B cell (primary cell): ENCODE results near the gene XCL2. TPM values are rescaled to one million over a fixed set of nuclear protein-coding genes. Genes with fewer than 3 reads are reported as not detected.

Experiments used
- ATAC-seq: fragments of 200-7000 bp; cut with Tn5 transposase; one replicate; pipeline ENCODE4 v1.10.0; 2021; ENCODE audit warnings: low read depth, mild to moderate bottlenecking, moderate number of reproducible peaks, moderate library complexity
- CTCF ChIA-PET: fragments of 350-600 bp; sonication (Branson Sonifier 250); formaldehyde crosslinking; loops from one replicate; lab custom pipeline; 2021; ENCODE audit warnings: antibody characterized with exemption, inconsistent platforms; lab: Charles Lee
- POLR2A ChIA-PET: fragments of 350-600 bp; sonication (Branson Sonifier 250); formaldehyde crosslinking; loops from one replicate; lab custom pipeline; 2021; ENCODE audit warnings: antibody characterized with exemption; lab: Charles Lee
- DNase-seq: peaks from one replicate; pipeline ENCODE4 v3.0.0; 2013
- H2AFZ ChIP-seq: 2 replicates; pipeline ENCODE4 v1.6.1; 2012; ENCODE audit warnings: mild to moderate bottlenecking, low read depth, low read length; ENCODE audit not compliant: insufficient read depth, poor library complexity, severe bottlenecking
- H3K27ac ChIP-seq, 2 donors: 1 replicate in 1 of 2; 2 replicates in 1 of 2; pipeline ENCODE4 v1.5.1; 2012 to 2013; ENCODE audit warnings: low read length in 2 of 2, mild to moderate bottlenecking in 2 of 2, moderate library complexity in 1 of 2
- H3K27me3 ChIP-seq, 4 experiments: fragments of 200-600 bp in 1 of 4; sonication (generic) in 1 of 4; replicated peaks in 1 of 4; 1 replicate in 2 of 4; 2 replicates in 2 of 4; pipeline versions ENCODE4 v1.6.1 to v1.7.0; 2013 to 2016; ENCODE audit warnings: low read length in 3 of 4, mild to moderate bottlenecking in 2 of 4, mixed read lengths in 1 of 4, moderate library complexity in 1 of 4; ENCODE audit not compliant: insufficient read depth in 4 of 4, control insufficient read depth in 3 of 4; ENCODE audit errors: control extremely low read depth in 1 of 4
- H3K36me3 ChIP-seq, 2 experiments: replicated peaks in 1 of 2; 1 replicate in 1 of 2; 2 replicates in 1 of 2; pipeline versions ENCODE4 v1.6.1 to v1.7.1; 2013; ENCODE audit warnings: low read length in 1 of 2; ENCODE audit not compliant: insufficient read depth in 2 of 2, control insufficient read depth in 1 of 2; ENCODE audit errors: control extremely low read depth in 1 of 2, extremely low read depth in 1 of 2
- H3K4me1 ChIP-seq, 2 donors: fragments of 200-600 bp in 1 of 2; sonication (generic) in 1 of 2; 1 replicate in 1 of 2; 2 replicates in 1 of 2; pipeline versions ENCODE4 v1.5.1 to v1.6.1; 2013 to 2017; ENCODE audit warnings: low read length in 2 of 2; ENCODE audit not compliant: control insufficient read depth in 2 of 2, insufficient read depth in 2 of 2
- H3K4me2 ChIP-seq: replicated peaks from 2 replicates; pipeline ENCODE3; 2012; ENCODE audit warnings: mild to moderate bottlenecking, low read depth, low read length; ENCODE audit not compliant: poor library complexity, severe bottlenecking
- H3K4me3 ChIP-seq, 5 experiments: fragments of 200-600 bp in 1 of 5; sonication (generic) in 1 of 5; 1 replicate in 3 of 5; 2 replicates in 2 of 5; pipeline versions ENCODE4 v1.5.1 to v1.7.0; 2011 to 2016; ENCODE audit warnings: low read length in 4 of 5, mild to moderate bottlenecking in 4 of 5, low read depth in 2 of 5, control low read depth in 1 of 5, moderate library complexity in 1 of 5; ENCODE audit not compliant: insufficient read depth in 1 of 5; ENCODE audit errors: control extremely low read depth in 1 of 5, extremely low read depth in 1 of 5
- H3K79me2 ChIP-seq: fragments of 200-600 bp; sonication (generic); one replicate; pipeline ENCODE4 v1.6.0; 2016; ENCODE audit warnings: low read length; ENCODE audit not compliant: control insufficient read depth, insufficient read depth
- H3K9ac ChIP-seq: fragments of 200-600 bp; sonication (generic); 2 replicates; pipeline ENCODE4 v1.6.1; 2017; ENCODE audit warnings: mild to moderate bottlenecking, low read length, moderate library complexity
- H3K9me3 ChIP-seq, 3 donors: one replicate each; pipeline versions ENCODE4 v1.6.1 to v1.7.1; 2013; ENCODE audit warnings: low read length in 2 of 3; ENCODE audit not compliant: control insufficient read depth in 2 of 3, insufficient read depth in 1 of 3; ENCODE audit errors: control extremely low read depth in 1 of 3
- H4K20me1 ChIP-seq: 2 replicates; pipeline ENCODE4 v1.6.0; 2012; ENCODE audit warnings: mild to moderate bottlenecking, low read length; ENCODE audit not compliant: insufficient read depth, control insufficient read depth, poor library complexity, severe bottlenecking
- H3K27ac Mint-ChIP-seq: one replicate; pipeline ENCODE4 v1.8.0; 2021; ENCODE audit warnings: mixed read lengths
- H3K27me3 Mint-ChIP-seq: one replicate; pipeline ENCODE4 v1.8.0; 2021; ENCODE audit warnings: mixed read lengths
- H3K4me1 Mint-ChIP-seq: one replicate; pipeline ENCODE4 v1.8.0; 2021; ENCODE audit warnings: mixed read lengths
- H3K4me3 Mint-ChIP-seq: one replicate; pipeline ENCODE4 v1.8.0; 2021; ENCODE audit warnings: mixed read lengths
- H3K9me3 Mint-ChIP-seq: one replicate; pipeline ENCODE4 v1.8.0; 2022; ENCODE audit warnings: mixed read lengths; ENCODE audit not compliant: insufficient read depth
- EZH2 ChIP-seq: IDR thresholded peaks from 2 replicates; pipeline ENCODE4 v1.6.1; 2012; ENCODE audit warnings: borderline replicate concordance, low read depth, mild to moderate bottlenecking, moderate library complexity, low read length; ENCODE audit not compliant: insufficient read depth, poor library complexity, severe bottlenecking
- WGBS: methylation state at CpG from one replicate; pipeline ENCODE4 v1.1.5; 2013; ENCODE audit warnings: missing lambda C conversion rate; ENCODE audit not compliant: insufficient coverage; 5-methylcytosine and 5-hydroxymethylcytosine counted together
- intact Hi-C: fragments of 100-400 bp; cut with micrococcal nuclease; formaldehyde crosslinking; loops from one replicate; pipeline ENCODE4 v1.10.0; 2022
- polyA plus RNA-seq: library from polyadenylated mRNA; depleted of rRNA; stranded (reverse); fragments of >200 nt; gene quantifications from 2 replicates; pipeline ENCODE4 v1.2.3, GENCODE V29; 2012
- total RNA-seq, 2 donors: library from RNA; stranded (reverse); fragments of 120-200 nt in 1 of 2; gene quantifications; 1 replicate in 1 of 2; 2 replicates in 1 of 2; pipeline versions ENCODE4 v1.2.3 to v1.2.4, GENCODE V29; 2013 to 2022
- TF ChIP-seq, protein P1 (sequence below): fragments of 200-600 bp; IDR thresholded peaks from one replicate; pipeline ENCODE4 v1.8.0; 2022; ENCODE audit warnings: antibody characterized with exemption, mild to moderate bottlenecking

XCL2 gene
- total and polyA plus RNA-seq, 2 donors (not counting 1 experiment from before 2014, with no cell fraction given) = 1.5 TPM; not detected in 1

- Histone ChIP-seq H3K9ac (no peak overlapping the region), H3K9me3 (no peaks in the 10 kb centered on the region), H3K4me1 (no peaks in the 10 kb centered on the region), H3K27me3 (no peaks in the 10 kb centered on the region), H2AFZ (no peak overlapping the region), H3K36me3 (no peaks in the 10 kb centered on the region), H3K79me2 (no peaks in the 10 kb centered on the region), H3K4me3 (no peak overlapping the region), H4K20me1 (no peaks in the 10 kb centered on the region), H3K27ac (no peak overlapping the region), H3K4me2 (no peak overlapping the region)
- ChIA-PET CTCF (no interaction called here), POLR2A (no interaction called here)
- no peak overlapping the region for H3K27ac Mint-ChIP-seq
- intact Hi-C loops = no loop called here
- DNase-seq (no peak), ATAC-seq (no peak)
- H3K27me3 Mint-ChIP-seq = peaks cover 4% of the 10 kb centered on the region
- no peaks in the 10 kb centered on the region for H3K9me3 Mint-ChIP-seq
- no peak overlapping the region for H3K4me3 Mint-ChIP-seq
- WGBS = 50% methylated on average over 2 of the region's 4 CpGs
- TF ChIP-seq, protein P1, sequence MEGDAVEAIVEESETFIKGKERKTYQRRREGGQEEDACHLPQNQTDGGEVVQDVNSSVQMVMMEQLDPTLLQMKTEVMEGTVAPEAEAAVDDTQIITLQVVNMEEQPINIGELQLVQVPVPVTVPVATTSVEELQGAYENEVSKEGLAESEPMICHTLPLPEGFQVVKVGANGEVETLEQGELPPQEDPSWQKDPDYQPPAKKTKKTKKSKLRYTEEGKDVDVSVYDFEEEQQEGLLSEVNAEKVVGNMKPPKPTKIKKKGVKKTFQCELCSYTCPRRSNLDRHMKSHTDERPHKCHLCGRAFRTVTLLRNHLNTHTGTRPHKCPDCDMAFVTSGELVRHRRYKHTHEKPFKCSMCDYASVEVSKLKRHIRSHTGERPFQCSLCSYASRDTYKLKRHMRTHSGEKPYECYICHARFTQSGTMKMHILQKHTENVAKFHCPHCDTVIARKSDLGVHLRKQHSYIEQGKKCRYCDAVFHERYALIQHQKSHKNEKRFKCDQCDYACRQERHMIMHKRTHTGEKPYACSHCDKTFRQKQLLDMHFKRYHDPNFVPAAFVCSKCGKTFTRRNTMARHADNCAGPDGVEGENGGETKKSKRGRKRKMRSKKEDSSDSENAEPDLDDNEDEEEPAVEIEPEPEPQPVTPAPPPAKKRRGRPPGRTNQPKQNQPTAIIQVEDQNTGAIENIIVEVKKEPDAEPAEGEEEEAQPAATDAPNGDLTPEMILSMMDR = no peak
- no peak for TF ChIP-seq EZH2
- no peaks in the 10 kb centered on the region for H3K4me1 Mint-ChIP-seq
Observed at GRCh38 chr1:168504064-168504837, 39.5 kb downstream of the XCL2 start.

DNA sequence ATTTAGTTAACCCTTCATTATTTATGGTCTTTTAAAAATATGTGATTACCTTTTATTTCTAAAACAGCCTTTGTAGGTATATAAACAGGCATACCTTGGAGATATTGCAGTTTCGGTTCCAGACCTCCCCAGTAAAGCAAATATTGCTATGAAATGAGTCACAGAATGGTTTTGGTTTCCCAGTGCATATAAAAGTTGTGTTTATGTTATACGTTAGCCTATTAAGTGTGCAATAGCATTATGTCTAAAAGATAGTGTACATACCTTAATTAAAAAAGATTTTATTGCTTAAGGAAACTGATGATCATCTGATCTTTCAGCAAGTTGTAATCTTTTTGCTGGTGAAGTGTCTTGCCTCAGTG is 44.1 kb downstream of the XCL2 start:
- intact Hi-C loops = no loop called here
- Histone ChIP-seq H3K9ac (no peak overlapping the region), H3K4me2 (no peak overlapping the region), H3K27ac (no peak overlapping the region), H3K27me3 (no peaks in the 10 kb centered on the region), H3K79me2 (no peaks in the 10 kb centered on the region), H3K36me3 (no peaks in the 10 kb centered on the region), H3K4me1 (no peaks in the 10 kb centered on the region), H2AFZ (no peak overlapping the region), H4K20me1 (no peaks in the 10 kb centered on the region), H3K9me3 (no peaks in the 10 kb centered on the region), H3K4me3 (no peak overlapping the region)
- POLR2A ChIA-PET = no interaction called here
- Mint-ChIP-seq H3K9me3 (no peaks in the 10 kb centered on the region), H3K4me1 (no peaks in the 10 kb centered on the region), H3K27ac (no peak overlapping the region), H3K27me3 (peaks cover 14% of the 10 kb centered on the region), H3K4me3 (no peak overlapping the region)
- TF ChIP-seq, protein P1 = no peak
- no peak for TF ChIP-seq EZH2
- ATAC-seq (no peak), DNase-seq (no peak)
- WGBS = no CpG with 5 or more reads among the region's 2 CpGs
- CTCF ChIA-PET = no interaction called here
